ENCODE measurements around the gene ISOC1. TPM values are rescaled to one million over a fixed set of nuclear protein-coding genes. Genes with fewer than 3 reads are reported as not detected.

ISOC1 gene
- polyA plus RNA-seq, 1 donor from 2014 or later, result 34.0 TPM

DNA sequence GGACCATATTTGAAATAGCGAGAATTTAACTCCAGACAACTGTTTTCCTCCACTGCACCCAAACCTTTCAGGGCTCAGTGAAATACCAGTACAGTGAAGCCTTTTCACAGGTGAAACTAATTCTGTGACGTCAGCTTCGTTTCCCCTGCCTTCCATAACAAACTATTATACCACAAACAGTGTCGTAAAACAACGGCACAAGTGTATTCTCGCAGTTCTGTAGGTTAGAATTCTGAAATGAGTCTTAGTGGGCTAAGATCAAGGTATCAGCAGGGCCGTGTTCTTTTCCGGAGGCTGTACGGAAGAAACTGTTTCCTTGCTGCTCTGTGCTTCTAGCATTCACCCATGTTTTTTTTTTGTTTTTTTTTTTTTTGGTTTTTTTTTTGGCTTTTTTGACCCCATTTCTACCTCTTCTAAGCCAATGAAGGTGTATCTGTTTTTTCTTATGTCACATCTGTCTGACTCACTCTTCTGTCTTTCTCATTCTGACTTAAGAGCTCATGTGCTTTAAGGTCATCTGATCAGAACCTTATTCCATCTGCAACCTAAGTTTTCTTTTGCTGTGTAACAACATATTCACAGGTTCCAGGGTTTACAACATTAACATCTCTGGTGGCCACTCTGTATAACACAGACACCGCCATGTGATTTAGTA lies 20.1 kb downstream of the ISOC1 start:
- Histone ChIP-seq H3K79me2 (replicated peaks; ENCODE audit: insufficient read depth, low read length) (no peaks in the 10 kb centered on the region), H2AFZ (ENCODE audit: low read depth, low read length) (no peak overlapping the region), H3K4me3 (ENCODE audit: low read length) (no peak overlapping the region), H3K36me3 (ENCODE audit: insufficient read depth, low read length) (peaks cover 3% of the 10 kb centered on the region), H3F3A (ENCODE audit: insufficient read depth, low read length, poor library complexity, severe bottlenecking) (no peaks in the 10 kb centered on the region), H3K27me3 (ENCODE audit: insufficient read depth, low read depth, low read length) (no peaks in the 10 kb centered on the region), H3K4me2 (ENCODE audit: low read length) (no peak overlapping the region), H3K27ac (ENCODE audit: low read length) (no peak overlapping the region), H3K9me3 (ENCODE audit: low read length) (no peaks in the 10 kb centered on the region), H4K20me1 (ENCODE audit: insufficient read depth) (no peaks in the 10 kb centered on the region), H3K9me2 (ENCODE audit: insufficient read depth, low read length) (no peaks in the 10 kb centered on the region), H3K9ac (ENCODE audit: low read length) (no peak overlapping the region)
- TF ChIP-seq POLR2AphosphoS5 (IDR thresholded peaks at IDR 0.05) (no peak), MXI1 (conservative IDR thresholded peaks at IDR 0.05; ENCODE audit: poor library complexity, severe bottlenecking) (no peak), RAD21 (conservative IDR thresholded peaks at IDR 0.05) (no peak), EP300 (conservative IDR thresholded peaks at IDR 0.05; ENCODE audit: poor library complexity, severe bottlenecking) (no peak), SMC3 (conservative IDR thresholded peaks at IDR 0.05; ENCODE audit: poor library complexity) (no peak), TAF1 (IDR thresholded peaks at IDR 0.05; ENCODE audit: low read depth) (no peak), EZH2 (IDR thresholded peaks at IDR 0.05; ENCODE audit: borderline replicate concordance, insufficient read depth, low read length, poor library complexity, severe bottlenecking) (no peak)
- TF ChIP-seq, protein P1, sequence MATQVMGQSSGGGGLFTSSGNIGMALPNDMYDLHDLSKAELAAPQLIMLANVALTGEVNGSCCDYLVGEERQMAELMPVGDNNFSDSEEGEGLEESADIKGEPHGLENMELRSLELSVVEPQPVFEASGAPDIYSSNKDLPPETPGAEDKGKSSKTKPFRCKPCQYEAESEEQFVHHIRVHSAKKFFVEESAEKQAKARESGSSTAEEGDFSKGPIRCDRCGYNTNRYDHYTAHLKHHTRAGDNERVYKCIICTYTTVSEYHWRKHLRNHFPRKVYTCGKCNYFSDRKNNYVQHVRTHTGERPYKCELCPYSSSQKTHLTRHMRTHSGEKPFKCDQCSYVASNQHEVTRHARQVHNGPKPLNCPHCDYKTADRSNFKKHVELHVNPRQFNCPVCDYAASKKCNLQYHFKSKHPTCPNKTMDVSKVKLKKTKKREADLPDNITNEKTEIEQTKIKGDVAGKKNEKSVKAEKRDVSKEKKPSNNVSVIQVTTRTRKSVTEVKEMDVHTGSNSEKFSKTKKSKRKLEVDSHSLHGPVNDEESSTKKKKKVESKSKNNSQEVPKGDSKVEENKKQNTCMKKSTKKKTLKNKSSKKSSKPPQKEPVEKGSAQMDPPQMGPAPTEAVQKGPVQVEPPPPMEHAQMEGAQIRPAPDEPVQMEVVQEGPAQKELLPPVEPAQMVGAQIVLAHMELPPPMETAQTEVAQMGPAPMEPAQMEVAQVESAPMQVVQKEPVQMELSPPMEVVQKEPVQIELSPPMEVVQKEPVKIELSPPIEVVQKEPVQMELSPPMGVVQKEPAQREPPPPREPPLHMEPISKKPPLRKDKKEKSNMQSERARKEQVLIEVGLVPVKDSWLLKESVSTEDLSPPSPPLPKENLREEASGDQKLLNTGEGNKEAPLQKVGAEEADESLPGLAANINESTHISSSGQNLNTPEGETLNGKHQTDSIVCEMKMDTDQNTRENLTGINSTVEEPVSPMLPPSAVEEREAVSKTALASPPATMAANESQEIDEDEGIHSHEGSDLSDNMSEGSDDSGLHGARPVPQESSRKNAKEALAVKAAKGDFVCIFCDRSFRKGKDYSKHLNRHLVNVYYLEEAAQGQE (IDR thresholded peaks at IDR 0.05; ENCODE audit: borderline replicate concordance), result no peak
- TF ChIP-seq, protein P2, sequence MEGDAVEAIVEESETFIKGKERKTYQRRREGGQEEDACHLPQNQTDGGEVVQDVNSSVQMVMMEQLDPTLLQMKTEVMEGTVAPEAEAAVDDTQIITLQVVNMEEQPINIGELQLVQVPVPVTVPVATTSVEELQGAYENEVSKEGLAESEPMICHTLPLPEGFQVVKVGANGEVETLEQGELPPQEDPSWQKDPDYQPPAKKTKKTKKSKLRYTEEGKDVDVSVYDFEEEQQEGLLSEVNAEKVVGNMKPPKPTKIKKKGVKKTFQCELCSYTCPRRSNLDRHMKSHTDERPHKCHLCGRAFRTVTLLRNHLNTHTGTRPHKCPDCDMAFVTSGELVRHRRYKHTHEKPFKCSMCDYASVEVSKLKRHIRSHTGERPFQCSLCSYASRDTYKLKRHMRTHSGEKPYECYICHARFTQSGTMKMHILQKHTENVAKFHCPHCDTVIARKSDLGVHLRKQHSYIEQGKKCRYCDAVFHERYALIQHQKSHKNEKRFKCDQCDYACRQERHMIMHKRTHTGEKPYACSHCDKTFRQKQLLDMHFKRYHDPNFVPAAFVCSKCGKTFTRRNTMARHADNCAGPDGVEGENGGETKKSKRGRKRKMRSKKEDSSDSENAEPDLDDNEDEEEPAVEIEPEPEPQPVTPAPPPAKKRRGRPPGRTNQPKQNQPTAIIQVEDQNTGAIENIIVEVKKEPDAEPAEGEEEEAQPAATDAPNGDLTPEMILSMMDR (IDR thresholded peaks at IDR 0.05; ENCODE audit: poor library complexity, severe bottlenecking), result no peak

DNA sequence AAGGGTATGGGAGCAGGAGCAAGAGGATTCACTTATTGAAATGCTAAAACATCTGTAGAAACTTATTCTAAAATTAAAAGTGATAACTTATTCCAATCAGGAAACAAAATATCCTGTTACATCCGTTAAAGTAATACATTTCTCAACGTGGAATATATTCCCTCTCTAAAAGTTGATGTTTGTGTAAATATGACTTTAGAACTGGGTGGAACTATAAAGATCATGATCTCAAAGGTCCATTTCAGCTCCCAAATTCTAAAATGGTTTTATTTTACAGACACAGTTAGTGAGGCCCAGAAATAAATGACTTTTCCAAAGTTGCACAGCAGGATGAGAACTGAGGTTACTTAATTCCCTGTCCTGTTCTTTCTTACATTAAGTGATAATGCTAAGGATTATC lies 21.1 kb downstream of the ISOC1 start:
- no peaks in the 10 kb centered on the region for H3K27me3 ChIP-seq (ENCODE audit: insufficient read depth, low read depth, low read length)
- no peak overlapping the region for H3K4me3 ChIP-seq (ENCODE audit: low read length)
- H3F3A ChIP-seq (ENCODE audit: insufficient read depth, low read length, poor library complexity, severe bottlenecking), result no peaks in the 10 kb centered on the region
- H4K20me1 ChIP-seq (ENCODE audit: insufficient read depth), result no peaks in the 10 kb centered on the region
- H3K9ac ChIP-seq (ENCODE audit: low read length), result no peak overlapping the region
- H3K27ac ChIP-seq (ENCODE audit: low read length), result no peak overlapping the region
- H3K9me3 ChIP-seq (ENCODE audit: low read length), result no peaks in the 10 kb centered on the region
- TF ChIP-seq SMC3 (conservative IDR thresholded peaks at IDR 0.05; ENCODE audit: poor library complexity) (no peak), TAF1 (IDR thresholded peaks at IDR 0.05; ENCODE audit: low read depth) (no peak), POLR2AphosphoS5 (IDR thresholded peaks at IDR 0.05) (no peak), RAD21 (conservative IDR thresholded peaks at IDR 0.05) (no peak), EP300 (conservative IDR thresholded peaks at IDR 0.05; ENCODE audit: poor library complexity, severe bottlenecking) (no peak), MXI1 (conservative IDR thresholded peaks at IDR 0.05; ENCODE audit: poor library complexity, severe bottlenecking) (no peak), EZH2 (IDR thresholded peaks at IDR 0.05; ENCODE audit: borderline replicate concordance, insufficient read depth, low read length, poor library complexity, severe bottlenecking) (no peak)
- TF ChIP-seq, protein P1 (IDR thresholded peaks at IDR 0.05; ENCODE audit: borderline replicate concordance), result no peak
- TF ChIP-seq, protein P2 (IDR thresholded peaks at IDR 0.05; ENCODE audit: poor library complexity, severe bottlenecking), result no peak
- H3K9me2 ChIP-seq (ENCODE audit: insufficient read depth, low read length), result no peaks in the 10 kb centered on the region
- no peak overlapping the region for H2AFZ ChIP-seq (ENCODE audit: low read depth, low read length)
- peaks cover 3% of the 10 kb centered on the region for H3K36me3 ChIP-seq (ENCODE audit: insufficient read depth, low read length)
- H3K79me2 ChIP-seq (replicated peaks; ENCODE audit: insufficient read depth, low read length), result no peaks in the 10 kb centered on the region
- H3K4me2 ChIP-seq (ENCODE audit: low read length), result no peak overlapping the region

All from neural cell (in vitro differentiated cells).